Psoas muscle (tissue), 8 donors: ENCODE data around the gene VPS51. TPM values are rescaled to one million over a fixed set of nuclear protein-coding genes. Genes with fewer than 3 reads are reported as not detected.

Experiments used
- ATAC-seq, 4 donors: fragments of 200-7000 bp; cut with Tn5 transposase; one replicate each; pipeline ENCODE4 v1.9.1; 2020; ENCODE audit warnings: moderate library complexity in 3 of 4, mild to moderate bottlenecking in 2 of 4
- DNase-seq, 2 donors: peaks; one replicate each; pipeline ENCODE4 v3.0.0-alpha.2; 2020
- H3K27ac ChIP-seq: fragments of 200-600 bp; one replicate; pipeline ENCODE4 v1.8.0; 2022
- H3K27me3 ChIP-seq, 3 donors: fragments of 200-600 bp in 1 of 3; one replicate each; pipeline versions ENCODE4 v1.6.1 to v1.8.0; 2013 to 2022; ENCODE audit warnings: low read length in 2 of 3, mild to moderate bottlenecking in 2 of 3, moderate library complexity in 1 of 3; ENCODE audit not compliant: insufficient read depth in 3 of 3
- H3K36me3 ChIP-seq, 2 donors: fragments of 200-600 bp in 1 of 2; one replicate each; pipeline versions ENCODE4 v1.6.1 to v1.8.0; 2013 to 2022; ENCODE audit warnings: low read depth in 1 of 2, mild to moderate bottlenecking in 1 of 2, moderate library complexity in 1 of 2; ENCODE audit not compliant: insufficient read depth in 1 of 2
- H3K4me1 ChIP-seq: fragments of 200-600 bp; one replicate; pipeline ENCODE4 v1.8.0; 2022
- H3K4me3 ChIP-seq: fragments of 200-600 bp; one replicate; pipeline ENCODE4 v1.8.0; 2022; ENCODE audit warnings: mild to moderate bottlenecking
- H3K9me3 ChIP-seq: fragments of 200-600 bp; one replicate; pipeline ENCODE4 v1.8.0; 2022
- WGBS, 3 donors: extraction: QIAGEN DNeasy Blood & Tissue Kit; methylation state at CpG; one replicate each; pipeline versions ENCODE4 v1.1.6 to v1.1.7; 2013; 5-methylcytosine and 5-hydroxymethylcytosine counted together
- intact Hi-C, 2 donors: fragments of 100-400 bp; cut with DNase I; formaldehyde crosslinking; loops; one replicate each; pipeline versions ENCODE4 v1.11.0 to v1.14.2; 2022
- polyA plus RNA-seq, 3 donors: library from polyadenylated mRNA; stranded (reverse); fragments of 200-250 nt; gene quantifications; one replicate each; pipeline ENCODE4 v1.2.3, GENCODE V29; 2013
- total RNA-seq, 4 donors: library from RNA; stranded (reverse); fragmentation: NEBNext Ultra II Directional in 2 of 4; extraction: Animal tissue kit (Norgen Biotek cat#: 25700) in 2 of 4; gene quantifications; one replicate each; pipeline versions ENCODE4 v1.2.1 to v1.2.4, GENCODE V29; 2021 to 2023
- TF ChIP-seq, protein P1 (sequence below): fragments of 200-600 bp; IDR thresholded peaks from one replicate; pipeline ENCODE4 v1.8.0; 2022; ENCODE audit warnings: antibody characterized with exemption
- donor health status: healthy with polysubstance abuse.
- donor health status: DM: no; HTN: no; CAD: no; lungs with moderate emphysema.
- donor health status: Bipolar disorder and iron deficiency.
- donor health status: healthy.
- donor health status: DM: yes; HTN: yes; CAD: no.
- donor health status: DM: no; HTN: no; CAD: no.
- donor health status: DM: no; HTN: no; CAD: no.
- donor health status: DM: yes; HTN: yes; CAD: no.

VPS51 gene
- total and polyA plus RNA-seq, 7 donors: 60.3 to 110 (median 90.5) TPM

GRCh38 chr11:65160643-65161042 lies 64.6 kb downstream of the VPS51 start:
- Histone ChIP-seq H3K9me3 (no peaks in the 10 kb centered on the region), H3K4me3 (no peak overlapping the region), H3K4me1 (no peaks in the 10 kb centered on the region), H3K36me3 (no peaks in the 10 kb centered on the region), H3K27me3 (no peaks in the 10 kb centered on the region), H3K27ac (no peak overlapping the region)
- intact Hi-C loops: no loop called here
- DNase-seq (no peak), ATAC-seq (no peak)
- 71 to 79% (median 71%) methylated on average over 3 of the region's 3 CpGs for WGBS, 3 donors
- TF ChIP-seq, protein P1, sequence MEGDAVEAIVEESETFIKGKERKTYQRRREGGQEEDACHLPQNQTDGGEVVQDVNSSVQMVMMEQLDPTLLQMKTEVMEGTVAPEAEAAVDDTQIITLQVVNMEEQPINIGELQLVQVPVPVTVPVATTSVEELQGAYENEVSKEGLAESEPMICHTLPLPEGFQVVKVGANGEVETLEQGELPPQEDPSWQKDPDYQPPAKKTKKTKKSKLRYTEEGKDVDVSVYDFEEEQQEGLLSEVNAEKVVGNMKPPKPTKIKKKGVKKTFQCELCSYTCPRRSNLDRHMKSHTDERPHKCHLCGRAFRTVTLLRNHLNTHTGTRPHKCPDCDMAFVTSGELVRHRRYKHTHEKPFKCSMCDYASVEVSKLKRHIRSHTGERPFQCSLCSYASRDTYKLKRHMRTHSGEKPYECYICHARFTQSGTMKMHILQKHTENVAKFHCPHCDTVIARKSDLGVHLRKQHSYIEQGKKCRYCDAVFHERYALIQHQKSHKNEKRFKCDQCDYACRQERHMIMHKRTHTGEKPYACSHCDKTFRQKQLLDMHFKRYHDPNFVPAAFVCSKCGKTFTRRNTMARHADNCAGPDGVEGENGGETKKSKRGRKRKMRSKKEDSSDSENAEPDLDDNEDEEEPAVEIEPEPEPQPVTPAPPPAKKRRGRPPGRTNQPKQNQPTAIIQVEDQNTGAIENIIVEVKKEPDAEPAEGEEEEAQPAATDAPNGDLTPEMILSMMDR: no peak

Other genes starting within 250 kb of the VPS51 start
- gene EHD1, start 217.6 kb upstream of the VPS51 start, total RNA-seq: 10 to 100 TPM; 34.7 to 71.0 (median 61.1) TPM
- 100 to 1,000 TPM in 1 of 3 donors, 10 to 100 TPM in 2; 23.5 to 174 (median 30.9) TPM for gene EHD1, start 217.6 kb upstream of the VPS51 start, polyA plus RNA-seq
- 10 to 100 TPM; 19.5 to 21.6 (median 20.6) TPM for gene ATG2A, start 179.0 kb upstream of the VPS51 start, total RNA-seq
- 10 to 100 TPM; 11.0 to 17.9 (median 15.4) TPM for gene ATG2A, start 179.0 kb upstream of the VPS51 start, polyA plus RNA-seq
- 10 to 100 TPM; 13.2 to 21.9 (median 18.1) TPM for gene PPP2R5B, start 171.5 kb upstream of the VPS51 start, total RNA-seq
- gene PPP2R5B, start 171.5 kb upstream of the VPS51 start, polyA plus RNA-seq: 10 to 100 TPM; 14.9 to 36.1 (median 16.8) TPM
- gene GPHA2, start 160.3 kb upstream of the VPS51 start, total RNA-seq: not detected
- gene GPHA2, start 160.3 kb upstream of the VPS51 start, polyA plus RNA-seq: not detected
- not detected for gene MAJIN, start 124.1 kb upstream of the VPS51 start, total RNA-seq
- not detected for gene MAJIN, start 124.1 kb upstream of the VPS51 start, polyA plus RNA-seq
- gene BATF2, start 99.2 kb upstream of the VPS51 start, total RNA-seq: 1 to 10 TPM; 1.7 to 2.5 (median 2.4) TPM
- 1 to 10 TPM; 2.3 to 8.4 (median 3.4) TPM for gene BATF2, start 99.2 kb upstream of the VPS51 start, polyA plus RNA-seq
- 100 to 1,000 TPM; 109 to 171 (median 145) TPM for gene ARL2, start 82.1 kb upstream of the VPS51 start, total RNA-seq
- 100 to 1,000 TPM; 119 to 168 (median 154) TPM for gene ARL2, start 82.1 kb upstream of the VPS51 start, polyA plus RNA-seq
- gene SNX15, start 68.8 kb upstream of the VPS51 start, total RNA-seq: 10 to 100 TPM; 15.6 to 21.7 (median 18.7) TPM
- 10 to 100 TPM; 26.7 to 66.5 (median 30.3) TPM for gene SNX15, start 68.8 kb upstream of the VPS51 start, polyA plus RNA-seq
- gene SAC3D1, start 55.0 kb upstream of the VPS51 start, total RNA-seq: 10 to 100 TPM in 1 of 4 donors, 1 to 10 TPM in 3; 8.4 to 12.3 (median 9.1) TPM
- 10 to 100 TPM; 10.8 to 19.2 (median 12.9) TPM for gene SAC3D1, start 55.0 kb upstream of the VPS51 start, polyA plus RNA-seq
- gene NAALADL1, start 37.7 kb upstream of the VPS51 start, total RNA-seq: 1 to 10 TPM in 2 of 4 donors, under 1 TPM in 2; 0.98 to 4.8 (median 1.9) TPM
- gene NAALADL1, start 37.7 kb upstream of the VPS51 start, polyA plus RNA-seq: 1 to 10 TPM; 1.3 to 3.7 (median 1.6) TPM
- gene CDCA5, start 12.2 kb upstream of the VPS51 start, total RNA-seq: 1 to 10 TPM in 1 of 4 donors, under 1 TPM in 3; 0.50 to 1.1 (median 0.87) TPM
- 1 to 10 TPM in 2 of 3 donors, under 1 TPM in 1; 0.28 to 1.6 (median 1.3) TPM for gene CDCA5, start 12.2 kb upstream of the VPS51 start, polyA plus RNA-seq
- gene ZFPL1, start 12.0 kb upstream of the VPS51 start, total RNA-seq: 10 to 100 TPM; 22.1 to 29.3 (median 26.2) TPM
- 10 to 100 TPM; 43.0 to 55.9 (median 46.8) TPM for gene ZFPL1, start 12.0 kb upstream of the VPS51 start, polyA plus RNA-seq
- gene TM7SF2, start 15.7 kb downstream of the VPS51 start, total RNA-seq: 10 to 100 TPM in 2 of 4 donors, 1 to 10 TPM in 2; 5.1 to 13.5 (median 9.5) TPM
- 1 to 10 TPM; 3.2 to 7.8 (median 5.3) TPM for gene TM7SF2, start 15.7 kb downstream of the VPS51 start, polyA plus RNA-seq
- 10 to 100 TPM in 2 of 4 donors, 1 to 10 TPM in 2; 8.6 to 16.1 (median 10.2) TPM for gene ZNHIT2, start 21.5 kb downstream of the VPS51 start, total RNA-seq
- 10 to 100 TPM; 21.7 to 25.7 (median 24.9) TPM for gene ZNHIT2, start 21.5 kb downstream of the VPS51 start, polyA plus RNA-seq
- 100 to 1,000 TPM; 465 to 641 (median 573) TPM for gene FAU, start 25.9 kb downstream of the VPS51 start, total RNA-seq
- 100 to 1,000 TPM; 639 to 798 (median 733) TPM for gene FAU, start 25.9 kb downstream of the VPS51 start, polyA plus RNA-seq
- 10 to 100 TPM; 31.4 to 36.7 (median 32.4) TPM for gene MRPL49, start 26.1 kb downstream of the VPS51 start, total RNA-seq
- gene MRPL49, start 26.1 kb downstream of the VPS51 start, polyA plus RNA-seq: 10 to 100 TPM; 29.0 to 54.1 (median 45.8) TPM
- 10 to 100 TPM; 26.5 to 56.1 (median 31.7) TPM for gene SYVN1, start 38.3 kb downstream of the VPS51 start, total RNA-seq
- 10 to 100 TPM; 20.2 to 33.5 (median 20.5) TPM for gene SYVN1, start 38.3 kb downstream of the VPS51 start, polyA plus RNA-seq
- not detected for gene SPDYC, start 74.0 kb downstream of the VPS51 start, total RNA-seq
- not detected for gene SPDYC, start 74.0 kb downstream of the VPS51 start, polyA plus RNA-seq
- gene CAPN1, start 85.7 kb downstream of the VPS51 start, total RNA-seq: 100 to 1,000 TPM in 1 of 4 donors, 10 to 100 TPM in 3; 72.4 to 105 (median 81.5) TPM
- gene CAPN1, start 85.7 kb downstream of the VPS51 start, polyA plus RNA-seq: 10 to 100 TPM; 65.7 to 97.4 (median 86.5) TPM
- 1 to 10 TPM; 1.7 to 3.4 (median 3.0) TPM for gene POLA2, start 165.7 kb downstream of the VPS51 start, total RNA-seq
- gene POLA2, start 165.7 kb downstream of the VPS51 start, polyA plus RNA-seq: 1 to 10 TPM; 2.1 to 5.8 (median 4.3) TPM
- gene CDC42EP2, start 218.7 kb downstream of the VPS51 start, total RNA-seq: 1 to 10 TPM; 4.9 to 7.3 (median 6.8) TPM
- 1 to 10 TPM; 2.7 to 5.9 (median 3.3) TPM for gene CDC42EP2, start 218.7 kb downstream of the VPS51 start, polyA plus RNA-seq
- 10 to 100 TPM; 26.5 to 43.8 (median 40.6) TPM for gene DPF2, start 237.6 kb downstream of the VPS51 start, total RNA-seq
- 10 to 100 TPM; 24.8 to 39.2 (median 29.7) TPM for gene DPF2, start 237.6 kb downstream of the VPS51 start, polyA plus RNA-seq